ENCODE data around the gene SPAG9.

DNA sequence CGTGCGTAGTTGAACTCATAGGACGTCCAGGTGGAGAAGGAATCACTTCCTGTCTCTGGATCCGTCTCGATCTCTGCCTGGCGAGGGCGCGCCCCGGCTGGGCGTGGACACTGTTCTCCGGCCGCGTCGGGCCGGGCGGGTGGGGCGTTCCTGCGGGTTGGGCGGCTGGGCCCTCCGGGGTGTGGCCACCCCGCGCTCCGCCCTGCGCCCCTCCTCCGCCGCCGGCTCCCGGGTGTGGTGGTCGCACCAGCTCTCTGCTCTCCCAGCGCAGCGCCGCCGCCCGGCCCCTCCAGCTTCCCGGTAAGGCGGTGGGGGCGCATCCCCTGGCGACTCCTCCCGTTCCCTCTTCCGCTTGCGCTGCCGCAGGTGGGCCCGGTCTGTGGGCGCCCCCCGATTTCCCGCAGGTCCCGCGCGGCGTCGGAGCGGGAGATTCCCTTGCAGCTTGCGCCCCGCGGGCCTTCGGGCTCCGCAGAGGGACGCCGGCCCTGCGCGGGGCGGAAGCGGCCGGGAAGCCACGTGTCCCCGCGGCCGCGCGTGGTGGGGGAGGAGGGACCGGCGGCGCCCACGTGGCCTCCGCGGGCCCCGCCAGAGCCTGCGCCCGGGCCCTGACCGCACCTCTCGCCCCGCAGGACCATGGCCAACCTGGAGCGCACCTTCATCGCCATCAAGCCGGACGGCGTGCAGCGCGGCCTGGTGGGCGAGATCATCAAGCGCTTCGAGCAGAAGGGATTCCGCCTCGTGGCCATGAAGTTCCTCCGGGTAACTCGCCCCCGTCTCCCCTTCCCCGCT is 45.7 kb upstream of the SPAG9 start, which contains the start of gene NME2:
- TF ChIP-seq CTCF (IDR thresholded peaks at IDR 0.05) (peak in 1 of 4 experiments; percentile 20), POLR2A (IDR thresholded peaks at IDR 0.05) (no peak), EP300 (IDR thresholded peaks at IDR 0.05) (no peak), POLR2AphosphoS5 (IDR thresholded peaks at IDR 0.05) (peak; percentile 73 to 86 (median 82))

All from sigmoid colon (tissue), 4 donors.